GM21529 (cell line): ENCODE results near the gene PODXL.
"Not testable (repeated sequence)": the region's sequence is repeated elsewhere in the genome, so short reads cannot be mapped to it uniquely, and the experiment has no call there.

Experiments
- ATAC-seq: cut with Tn5 transposase; IDR thresholded peaks from one replicate; pipeline ENCODE4 v1.9.1; 2021; ENCODE audit not compliant: unreplicated experiment

PODXL gene

DNA sequence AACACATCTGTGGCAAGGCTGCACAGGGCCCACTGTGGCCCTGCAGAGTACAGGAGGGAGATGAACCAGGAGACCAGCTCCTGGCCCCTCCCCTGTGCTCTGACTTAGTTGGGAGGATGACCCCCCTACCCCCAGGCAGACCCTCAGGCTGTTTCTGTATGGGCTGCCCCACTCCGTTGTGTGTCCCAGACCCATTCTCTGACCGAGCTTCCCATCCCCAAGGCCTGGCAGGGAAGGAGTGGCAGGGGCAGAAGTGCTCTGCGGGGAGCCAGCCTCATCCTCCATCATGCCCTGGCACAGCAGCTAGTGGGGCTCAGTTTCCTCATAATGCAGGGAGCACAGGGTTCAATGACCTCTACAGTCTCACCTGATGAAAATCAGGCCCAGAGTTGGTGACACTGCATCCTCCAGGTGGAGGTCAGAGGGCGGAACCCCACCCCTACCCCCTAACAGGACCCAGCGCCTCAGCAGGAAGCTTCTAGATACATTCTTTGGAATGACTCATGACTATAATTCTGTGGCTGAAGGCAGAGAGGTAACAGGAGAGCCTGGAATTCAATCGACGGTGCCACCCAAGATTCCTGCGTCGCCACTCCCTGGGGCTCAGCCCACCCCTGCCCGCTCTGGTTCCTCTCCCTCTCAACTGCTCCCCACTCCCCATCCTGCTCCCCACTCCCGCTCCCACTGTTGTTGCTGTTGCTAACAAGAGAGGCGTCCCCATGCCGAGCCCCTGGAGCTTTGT lies 18.2 kb downstream of the PODXL start:
- ATAC-seq: no peak

DNA sequence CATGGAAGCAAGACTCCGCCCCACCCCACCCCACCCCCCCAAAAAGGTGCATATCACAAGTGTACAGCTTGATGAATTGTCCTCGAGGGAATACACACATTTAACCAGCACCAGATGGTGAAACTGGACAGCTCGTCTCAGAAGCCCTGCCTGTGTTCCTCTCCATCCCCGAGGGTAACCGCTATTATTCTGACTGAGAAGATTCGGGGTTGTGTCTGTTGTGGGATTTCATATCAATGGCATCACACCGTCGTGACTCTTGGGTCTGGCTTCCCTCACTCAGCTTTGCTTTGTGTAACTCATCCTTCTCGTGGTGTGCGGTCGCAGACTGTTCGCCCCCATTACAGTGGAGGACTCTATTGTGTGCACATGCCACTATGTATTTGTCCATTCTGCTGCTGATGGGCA lies 18.9 kb downstream of the PODXL start:
- ATAC-seq: no peak

DNA sequence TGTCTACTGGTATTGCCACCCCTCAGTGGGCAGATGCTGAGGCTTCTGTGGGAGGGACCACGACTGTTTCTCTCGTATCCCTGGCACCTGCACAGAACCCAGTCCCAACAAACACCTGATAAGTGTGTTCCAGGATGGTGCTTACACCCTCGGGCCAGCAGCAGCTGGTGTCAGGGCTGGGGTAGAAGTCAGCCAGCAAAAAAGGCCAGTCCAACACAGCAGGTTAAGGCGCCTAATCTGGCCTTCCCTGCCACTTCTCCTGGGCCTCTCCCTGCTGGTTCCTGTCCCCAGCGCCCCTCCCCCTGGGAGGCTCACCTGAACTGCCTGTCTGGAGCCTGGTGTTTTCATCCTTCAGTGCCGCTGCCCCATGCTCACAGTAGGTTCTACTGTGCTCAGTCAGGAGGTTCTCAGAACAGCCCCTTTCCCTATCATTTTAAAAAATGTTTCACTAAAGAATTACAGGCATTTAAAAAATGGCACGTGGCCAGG lies 20.0 kb downstream of the PODXL start:
- no peak for ATAC-seq

DNA sequence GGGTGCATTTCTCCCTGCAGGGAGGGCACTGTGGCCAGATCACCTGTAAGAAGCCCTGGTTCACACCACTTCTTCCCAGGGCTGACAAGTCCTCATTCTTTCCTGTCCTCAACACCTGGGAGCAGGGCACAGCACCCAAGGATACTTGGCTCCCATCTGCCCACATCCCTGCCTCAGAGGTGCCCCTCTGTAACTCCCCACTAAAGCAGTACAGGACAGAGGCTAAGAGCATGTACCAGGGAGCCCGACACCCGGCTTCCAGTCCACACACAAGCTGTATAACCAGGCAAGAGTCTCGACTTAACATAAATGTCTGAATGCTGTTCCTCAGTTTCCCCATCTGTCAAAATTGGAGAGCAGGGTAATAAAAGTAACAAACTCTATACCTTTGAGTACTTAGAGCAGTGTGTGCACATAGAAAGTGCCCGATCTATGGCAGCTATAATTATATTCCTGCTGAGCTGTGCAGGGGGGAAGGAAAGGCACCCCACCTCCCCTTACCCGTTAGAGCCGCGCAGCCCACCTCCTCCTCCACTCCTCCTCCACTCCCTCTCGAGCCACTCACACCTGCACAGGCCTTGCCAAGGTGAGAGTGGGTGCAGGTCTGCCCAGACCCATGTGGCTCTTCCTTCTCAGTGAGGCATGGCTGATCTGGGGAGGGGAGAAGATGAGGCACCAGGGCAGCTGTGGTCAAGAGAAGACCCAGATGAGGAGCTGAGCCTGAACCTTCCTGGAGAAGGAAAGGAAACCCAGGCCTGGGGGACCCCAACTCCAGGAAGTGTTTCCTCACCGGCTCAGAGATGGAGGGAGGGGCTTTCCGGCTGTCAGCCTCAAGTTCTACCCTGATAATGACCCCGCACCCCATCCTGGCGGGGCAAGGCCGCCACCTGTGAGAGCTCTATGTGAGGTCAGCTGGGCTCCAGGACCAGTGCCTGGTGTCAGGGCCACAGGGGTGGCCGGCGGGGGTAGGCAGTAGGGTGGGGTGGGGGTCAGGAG lies 22.6 kb downstream of the PODXL start:
- no peak for ATAC-seq

DNA sequence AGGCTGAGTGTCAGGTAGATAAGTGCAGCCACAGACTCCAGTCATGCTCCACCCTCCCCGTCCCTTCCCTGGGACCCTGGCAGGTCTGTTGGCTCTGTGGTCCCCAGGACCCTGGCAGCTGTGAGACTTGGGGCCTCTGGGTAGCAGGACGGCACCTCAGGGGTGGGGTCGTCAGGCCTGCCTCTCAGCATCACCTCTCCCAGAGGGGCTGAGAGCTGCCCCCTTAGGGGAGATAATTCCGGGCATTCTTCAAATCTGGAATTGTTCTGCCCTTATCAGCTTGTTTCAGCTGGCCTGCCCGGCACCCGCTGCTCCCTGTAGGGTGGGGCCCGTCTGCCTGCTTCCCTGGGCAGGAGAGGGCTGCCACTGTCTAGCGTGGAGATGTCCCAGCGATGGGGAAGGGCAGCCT lies 23.3 kb downstream of the PODXL start:
- ATAC-seq: no peak

DNA sequence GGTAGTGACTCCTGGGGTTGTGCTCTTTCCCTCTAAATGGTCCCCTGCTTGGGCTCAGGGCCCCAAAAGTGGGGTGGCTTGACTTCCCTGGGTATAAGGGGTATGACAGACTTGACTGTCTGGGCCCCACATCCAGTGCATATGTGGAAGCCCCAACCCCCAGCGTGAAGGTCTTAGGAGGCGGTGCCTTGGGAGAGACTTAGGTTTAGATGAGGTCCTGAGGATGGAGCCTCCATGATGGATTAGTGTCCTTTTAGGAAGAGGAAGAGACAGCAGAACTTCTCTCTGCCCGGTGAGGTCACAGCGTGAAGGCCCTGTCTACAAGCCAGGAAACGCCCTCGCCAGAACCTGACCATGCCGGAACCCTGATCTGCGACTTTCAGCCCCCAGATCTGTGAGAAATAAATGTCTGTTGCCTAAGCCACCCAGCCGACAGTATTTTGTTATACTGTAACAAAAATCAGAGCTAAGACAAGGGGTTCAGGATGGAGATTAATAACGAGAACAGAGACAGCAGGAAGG lies 23.8 kb downstream of the PODXL start:
- ATAC-seq: no peak

DNA sequence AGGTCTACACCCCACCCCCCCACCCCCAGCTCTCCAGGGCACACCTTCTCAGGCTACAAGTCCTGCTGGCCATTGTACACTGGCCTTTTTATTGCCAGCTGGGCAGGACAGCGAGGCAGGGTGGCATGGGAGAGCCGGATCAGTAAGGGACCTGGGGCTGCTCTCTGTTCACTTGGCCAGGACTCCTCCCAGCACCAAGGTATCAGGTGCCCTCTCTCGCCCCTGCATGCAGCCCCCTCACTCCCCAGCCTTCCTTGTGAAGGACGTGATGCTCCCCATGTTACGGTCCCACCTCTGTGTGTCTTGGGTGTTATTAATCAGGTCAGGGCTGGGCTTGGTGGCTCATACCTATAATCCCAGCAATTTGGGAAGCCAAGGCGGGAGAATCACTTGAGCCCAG lies 26.3 kb downstream of the PODXL start:
- no peak for ATAC-seq

DNA sequence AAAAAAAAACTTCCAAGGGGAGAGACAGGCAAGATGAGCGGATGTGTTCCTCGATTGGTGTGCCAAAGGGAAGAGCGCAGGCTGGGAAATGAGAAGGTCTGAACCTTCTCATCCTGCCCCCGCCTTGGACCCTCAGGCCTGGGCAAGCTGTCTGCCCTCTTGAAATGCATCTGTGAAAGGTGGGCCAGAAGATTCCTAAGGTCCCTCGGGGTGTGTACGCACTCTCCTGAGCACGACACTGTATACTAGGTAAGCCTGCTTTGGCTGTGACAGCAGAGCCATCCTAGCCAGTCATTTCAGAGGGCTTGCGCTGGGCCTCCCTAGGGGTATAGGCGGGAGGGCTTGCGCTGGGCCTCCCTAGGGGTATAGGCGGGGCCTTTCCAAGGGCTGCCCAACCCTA lies 26.8 kb downstream of the PODXL start:
- no peak for ATAC-seq

DNA sequence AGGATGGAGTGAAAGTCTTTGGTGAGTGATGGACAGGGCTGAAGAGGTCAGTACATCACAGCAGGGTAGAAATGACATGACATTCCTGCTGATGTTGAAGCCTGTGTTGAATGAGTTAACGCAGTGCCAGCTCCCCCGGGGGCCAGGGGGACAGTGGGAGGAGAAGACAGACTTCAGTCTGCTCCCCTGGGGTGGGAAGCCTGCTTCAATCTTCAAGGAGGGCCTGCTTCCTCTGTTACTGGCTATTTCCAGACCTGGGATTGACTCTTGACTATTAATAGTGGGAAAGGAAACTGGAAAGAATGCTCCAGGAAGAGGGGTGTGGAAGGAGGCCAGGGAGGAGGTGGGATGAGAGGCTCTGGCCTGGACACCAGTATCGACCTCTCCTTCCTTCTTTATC lies 27.2 kb downstream of the PODXL start:
- no peak for ATAC-seq

DNA sequence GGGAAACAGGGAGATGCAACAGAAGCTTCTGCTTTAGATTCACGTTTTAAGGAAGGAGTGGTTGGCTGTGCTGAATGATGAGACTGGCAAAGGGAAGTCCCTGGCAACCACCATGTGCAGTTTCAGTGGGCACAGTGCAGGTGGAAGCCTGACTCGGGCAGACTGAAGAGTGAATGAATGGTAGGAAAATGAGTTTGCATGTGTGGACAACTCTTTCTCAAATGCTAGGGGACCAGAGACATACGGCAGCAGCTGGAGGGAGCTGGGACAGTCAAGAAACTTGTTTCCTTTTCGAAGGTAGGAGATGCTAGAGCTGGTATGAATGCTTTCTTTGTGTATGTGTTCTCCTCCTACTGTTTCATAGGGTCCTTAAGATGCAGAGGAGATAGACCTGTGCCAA lies 29.0 kb downstream of the PODXL start:
- no peak for ATAC-seq

DNA sequence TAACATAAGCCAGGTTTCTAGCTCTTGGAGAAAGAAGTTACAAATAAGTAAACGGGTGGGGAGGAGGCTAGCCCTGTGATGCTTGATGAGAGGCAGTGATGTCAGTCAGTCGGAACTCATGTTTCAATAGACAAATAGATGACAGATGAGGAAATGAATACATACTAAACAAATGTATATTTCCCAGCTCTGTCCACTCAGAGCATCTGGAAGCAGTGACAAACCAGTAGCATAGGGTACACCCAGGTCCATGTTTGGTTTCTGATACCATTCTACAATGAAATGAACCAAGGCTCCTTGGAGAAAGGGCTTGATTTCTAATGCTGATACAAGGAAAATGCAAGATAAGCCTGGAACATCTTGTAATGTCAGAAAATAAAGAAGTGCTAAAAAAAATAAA lies 30.6 kb downstream of the PODXL start:
- no peak for ATAC-seq

DNA sequence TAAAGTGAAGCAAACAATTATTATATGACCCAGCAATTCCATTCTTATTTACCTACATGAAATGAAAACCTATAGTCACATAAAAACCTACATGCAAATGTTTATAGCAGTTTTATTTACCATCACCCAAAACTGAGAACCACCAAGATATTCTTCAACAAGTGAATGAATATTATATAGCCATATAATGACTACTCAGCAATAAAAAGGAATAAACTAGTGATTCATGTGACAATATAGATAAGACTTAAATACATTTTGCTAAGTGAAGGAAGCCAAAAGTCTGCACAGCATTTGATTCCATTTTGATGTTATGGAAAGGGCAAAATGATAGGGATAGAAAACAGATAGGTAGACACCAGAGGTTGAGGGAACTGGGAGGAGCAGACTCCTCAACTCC lies 31.7 kb downstream of the PODXL start:
- ATAC-seq: no peak

DNA sequence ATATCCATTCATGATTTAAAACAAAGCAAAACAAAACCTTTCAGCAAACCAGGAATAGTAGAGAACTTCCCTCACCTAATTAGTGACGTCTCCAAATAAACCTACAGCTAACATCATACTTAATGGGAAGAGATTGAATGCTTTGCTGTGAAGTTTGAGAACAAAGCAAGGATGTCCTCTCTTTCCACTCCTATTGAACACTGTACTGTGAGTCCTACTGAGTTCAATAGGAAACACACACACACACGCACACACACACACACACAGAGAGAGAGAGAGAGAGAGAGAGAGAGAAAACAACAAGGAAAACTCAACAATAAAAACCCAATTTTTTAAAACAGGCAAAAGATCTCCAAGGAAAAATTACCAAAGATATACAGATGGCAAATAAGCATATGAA lies 32.3 kb downstream of the PODXL start:
- no peak for ATAC-seq

DNA sequence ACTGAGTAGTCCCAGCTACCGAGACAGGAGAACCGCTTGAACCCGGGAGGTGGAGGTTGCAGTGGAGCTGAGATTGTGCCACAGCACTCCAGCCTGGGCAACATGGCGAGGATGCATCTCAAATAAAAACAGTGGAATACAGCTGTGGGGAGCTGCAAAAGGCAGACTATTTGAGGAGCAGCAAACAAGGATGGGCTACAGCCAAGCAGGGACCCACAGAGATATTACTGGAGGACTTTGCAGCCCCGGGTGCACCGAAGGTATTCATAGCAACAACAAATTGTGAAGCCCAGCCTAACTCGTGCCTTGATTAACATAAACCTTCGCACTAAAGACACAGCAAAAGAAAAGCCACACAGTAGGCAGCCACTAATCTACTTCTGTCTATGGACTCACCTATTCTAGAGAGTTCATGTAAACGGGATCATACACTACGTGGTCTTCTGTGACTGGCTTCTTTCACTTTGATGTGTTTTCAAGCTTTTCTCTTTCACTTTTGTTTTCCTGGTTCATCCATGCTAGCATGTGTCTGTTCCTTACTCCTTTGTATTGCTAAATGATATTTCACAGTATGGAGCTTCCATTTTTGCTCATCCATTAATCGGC lies 34.0 kb downstream of the PODXL start:
- no peak for ATAC-seq

DNA sequence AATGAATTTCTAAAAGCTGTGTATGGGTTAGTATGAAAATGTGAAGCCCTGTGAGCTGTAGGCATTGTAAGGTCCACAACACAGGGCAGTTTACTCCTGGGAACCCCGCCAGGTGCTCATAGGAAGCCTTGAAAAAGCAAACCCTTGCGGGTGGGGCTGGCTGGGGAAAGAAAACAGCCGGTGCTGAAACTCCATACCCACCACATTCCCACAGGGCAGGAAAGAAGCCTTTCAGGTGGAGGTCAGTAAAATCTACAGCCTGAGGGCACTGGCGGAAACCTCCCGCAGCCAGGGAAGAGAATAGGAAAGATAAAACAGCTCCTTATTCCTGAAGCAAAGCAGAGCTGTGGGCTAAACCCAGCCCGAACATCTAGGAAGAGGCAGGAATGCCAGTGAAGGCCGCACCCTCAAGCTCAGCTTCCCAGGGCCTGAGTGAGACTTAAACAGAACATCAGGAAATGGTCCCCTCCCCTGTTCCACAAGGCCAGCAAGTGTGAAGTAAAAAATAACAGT lies 34.7 kb downstream of the PODXL start:
- ATAC-seq: no peak

DNA sequence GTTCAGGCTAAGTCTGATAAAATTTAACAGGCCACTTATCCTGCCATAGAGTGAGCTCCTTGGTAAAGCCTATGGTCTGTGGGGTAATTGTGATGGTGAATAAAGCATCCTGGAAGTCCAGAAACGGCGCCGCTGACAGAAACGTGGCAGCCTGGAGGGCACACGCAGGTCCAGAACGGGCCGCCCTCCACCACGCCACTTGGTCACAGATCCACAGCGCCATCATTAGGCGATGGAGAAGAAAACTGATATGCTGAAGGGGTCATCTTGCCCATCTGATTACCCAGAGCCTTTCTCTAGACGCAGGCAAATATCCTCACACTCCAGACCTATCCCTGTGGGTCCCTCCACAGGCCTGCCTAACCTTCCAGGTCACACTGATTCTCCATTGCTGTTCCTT lies 37.8 kb downstream of the PODXL start:
- no peak for ATAC-seq

DNA sequence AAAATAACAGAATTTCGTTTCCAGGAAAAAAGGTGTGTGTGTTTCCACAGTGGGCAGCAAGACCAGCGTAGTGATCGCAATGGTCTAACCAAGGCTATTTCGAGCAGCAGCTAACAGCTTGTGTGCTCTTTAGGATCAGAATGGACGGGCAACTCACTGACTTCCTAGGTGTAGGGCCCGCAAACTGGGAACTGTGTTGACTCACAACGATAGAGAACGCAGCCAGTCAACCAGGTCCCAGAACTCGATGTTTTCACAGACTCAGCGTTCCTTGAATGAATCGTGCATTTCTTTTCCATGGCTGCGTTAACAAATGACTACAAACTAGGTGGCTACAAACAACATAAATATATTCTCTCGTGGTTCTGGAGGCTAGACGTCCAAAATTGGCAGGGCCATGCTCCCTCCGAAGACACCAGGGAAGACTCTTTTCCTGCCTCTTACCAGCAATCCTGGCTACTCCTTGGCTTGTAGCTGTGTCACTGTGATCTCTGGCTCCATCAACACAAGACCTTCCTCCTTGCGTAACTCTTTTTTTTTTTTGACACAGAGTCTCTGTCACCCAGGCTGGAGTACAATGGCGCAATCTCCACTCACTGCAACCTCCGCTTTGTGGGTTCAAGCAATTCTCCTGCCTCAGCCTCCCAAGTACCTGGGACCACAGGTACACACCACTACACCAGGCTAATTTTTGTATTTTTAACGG lies 39.1 kb downstream of the PODXL start:
- no peak for ATAC-seq

DNA sequence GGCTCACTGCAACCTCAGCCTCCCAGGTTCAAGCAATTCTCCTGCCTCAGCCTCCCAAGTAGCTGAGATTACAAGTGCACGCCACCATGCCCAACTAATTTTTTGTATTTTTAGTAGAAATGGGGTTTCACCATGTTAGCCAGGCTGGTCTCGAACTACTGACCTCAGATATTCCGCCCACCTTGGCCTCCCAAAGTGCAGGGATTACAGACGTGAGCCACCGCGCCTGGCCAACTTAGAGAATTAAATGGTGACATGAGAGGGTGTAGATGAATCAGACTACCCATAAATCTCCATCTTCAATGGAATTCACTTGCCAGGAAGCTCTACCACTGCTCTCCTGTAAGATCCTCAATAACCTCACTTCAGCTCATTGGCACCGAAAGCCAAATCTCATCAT lies 41.0 kb downstream of the PODXL start:
- not testable (repeated sequence) for ATAC-seq

DNA sequence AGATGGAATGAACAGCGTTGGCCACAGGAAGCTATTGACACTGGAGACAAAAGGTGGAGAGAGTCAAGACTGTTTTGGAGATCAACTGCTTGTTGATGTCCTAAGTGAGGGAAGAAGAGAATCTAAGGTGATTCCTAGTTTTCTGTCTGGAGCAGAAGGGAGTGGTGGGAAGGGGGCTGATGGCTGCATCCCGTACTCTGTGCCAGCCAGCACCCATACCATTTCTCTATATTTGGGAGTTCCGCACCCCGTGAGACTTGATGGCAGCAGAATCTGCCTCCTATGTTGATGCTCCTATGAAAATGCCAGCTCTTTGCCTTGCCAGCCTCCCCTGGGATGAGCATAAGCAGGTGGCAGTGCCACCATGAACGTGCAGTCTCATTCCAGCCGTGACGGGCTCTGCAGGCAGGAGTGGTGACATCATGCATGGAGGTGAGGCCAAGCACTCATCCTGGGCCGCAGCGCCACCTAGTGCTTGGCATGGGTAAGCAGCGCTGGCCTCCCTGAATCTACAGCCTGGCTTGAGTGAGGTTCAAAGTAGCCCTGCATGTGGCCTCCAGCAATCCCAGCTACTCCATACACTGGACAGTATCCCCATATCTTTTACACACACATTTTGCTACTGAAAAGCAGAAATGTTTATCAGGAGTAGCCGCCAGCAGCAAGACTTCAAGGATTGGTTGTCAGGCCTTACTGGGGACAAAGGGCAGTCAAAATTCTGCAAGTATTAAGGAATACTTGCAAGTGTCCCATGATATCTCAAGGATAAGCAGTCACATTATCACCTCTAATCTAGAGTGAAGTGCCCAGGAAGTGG lies 43.0 kb downstream of the PODXL start:
- ATAC-seq: peak; percentile 93
